ENCODE results near the gene SEC62.

The SEC62 gene

DNA sequence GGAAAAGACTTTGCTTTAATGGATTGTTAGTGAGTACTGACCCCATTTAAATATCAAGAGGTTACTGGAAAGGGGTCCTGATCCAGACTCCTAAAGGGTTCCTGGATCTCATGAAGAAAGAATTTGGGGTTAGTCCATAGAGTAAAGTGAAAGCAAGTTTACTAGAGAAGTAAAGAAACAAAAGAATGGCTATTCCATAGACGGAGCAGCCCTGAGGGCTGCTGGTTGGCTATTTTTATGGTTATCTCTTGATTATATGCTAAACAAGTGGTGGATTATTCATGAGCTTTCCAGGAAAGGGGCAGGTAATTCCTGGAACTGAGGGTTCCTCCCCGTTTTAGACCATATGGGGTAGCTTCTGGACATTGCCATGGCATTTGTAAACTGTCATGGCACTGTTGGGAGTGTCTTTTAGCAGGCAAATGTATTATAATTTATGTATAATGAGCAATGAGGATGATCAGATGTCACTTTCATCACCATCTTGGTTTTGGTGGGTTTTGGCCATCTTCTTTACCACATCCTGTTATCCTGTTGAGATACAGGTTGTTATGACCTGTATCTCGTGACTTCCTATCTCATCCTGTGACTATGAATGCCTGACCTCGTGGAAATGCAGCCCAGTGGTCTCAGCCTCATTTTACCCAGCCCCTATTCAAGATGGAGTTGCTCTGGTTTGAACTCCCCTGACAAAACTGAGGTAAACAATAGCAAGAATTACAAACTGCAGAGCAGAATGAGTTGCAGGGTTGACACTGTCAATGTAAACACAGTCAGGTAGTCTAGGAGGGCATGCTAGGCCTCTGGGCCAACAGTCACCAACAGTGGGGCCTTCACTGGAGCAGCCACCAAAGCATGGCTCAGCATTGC lies 60.9 kb downstream of the SEC62 start:
- Histone ChIP-seq H3K4me3 (IDR thresholded peaks at IDR 0.05; ENCODE audit: insufficient read depth, low read depth, low read length) (no peak overlapping the region), H3K27me3 (ENCODE audit: insufficient read depth, low read depth) (no peaks in the 10 kb centered on the region), H4K20me1 (ENCODE audit: insufficient read depth) (no peaks in the 10 kb centered on the region), H3K36me3 (ENCODE audit: insufficient read depth) (no peaks in the 10 kb centered on the region), H2AFZ (ENCODE audit: low read depth) (no peak overlapping the region), H3K9ac (no peak overlapping the region), H3K27ac (no peak overlapping the region), H3K4me2 (no peak overlapping the region), H3K79me2 (ENCODE audit: insufficient read depth, low read depth) (no peaks in the 10 kb centered on the region), H3K4me1 (ENCODE audit: low read depth, poor library complexity, severe bottlenecking) (no peaks in the 10 kb centered on the region)
- TF ChIP-seq, protein P1, sequence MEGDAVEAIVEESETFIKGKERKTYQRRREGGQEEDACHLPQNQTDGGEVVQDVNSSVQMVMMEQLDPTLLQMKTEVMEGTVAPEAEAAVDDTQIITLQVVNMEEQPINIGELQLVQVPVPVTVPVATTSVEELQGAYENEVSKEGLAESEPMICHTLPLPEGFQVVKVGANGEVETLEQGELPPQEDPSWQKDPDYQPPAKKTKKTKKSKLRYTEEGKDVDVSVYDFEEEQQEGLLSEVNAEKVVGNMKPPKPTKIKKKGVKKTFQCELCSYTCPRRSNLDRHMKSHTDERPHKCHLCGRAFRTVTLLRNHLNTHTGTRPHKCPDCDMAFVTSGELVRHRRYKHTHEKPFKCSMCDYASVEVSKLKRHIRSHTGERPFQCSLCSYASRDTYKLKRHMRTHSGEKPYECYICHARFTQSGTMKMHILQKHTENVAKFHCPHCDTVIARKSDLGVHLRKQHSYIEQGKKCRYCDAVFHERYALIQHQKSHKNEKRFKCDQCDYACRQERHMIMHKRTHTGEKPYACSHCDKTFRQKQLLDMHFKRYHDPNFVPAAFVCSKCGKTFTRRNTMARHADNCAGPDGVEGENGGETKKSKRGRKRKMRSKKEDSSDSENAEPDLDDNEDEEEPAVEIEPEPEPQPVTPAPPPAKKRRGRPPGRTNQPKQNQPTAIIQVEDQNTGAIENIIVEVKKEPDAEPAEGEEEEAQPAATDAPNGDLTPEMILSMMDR (conservative IDR thresholded peaks at IDR 0.05; ENCODE audit: low read depth, low read length): no peak

DNA sequence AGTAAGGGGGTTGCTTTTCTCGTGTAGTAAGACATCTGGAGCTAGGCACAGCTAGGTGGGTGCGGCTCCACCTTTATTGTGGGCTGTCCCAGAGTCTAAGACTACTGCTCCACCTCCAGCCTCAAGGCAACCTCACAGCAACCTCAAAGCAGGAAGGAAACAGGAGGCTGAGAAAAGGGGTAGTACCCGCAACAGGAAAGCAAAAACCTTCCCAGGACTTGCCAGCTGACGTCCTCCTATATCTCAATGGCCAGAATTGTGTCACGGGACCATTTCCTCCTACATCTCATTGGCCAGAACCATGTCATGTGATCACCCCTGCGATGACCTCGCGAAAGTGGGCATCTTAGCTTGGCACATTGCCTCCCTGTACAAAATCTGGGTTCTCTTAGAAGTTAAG lies 66.9 kb downstream of the SEC62 start:
- Histone ChIP-seq H3K27ac (no peak overlapping the region), H3K4me2 (no peak overlapping the region), H3K4me1 (ENCODE audit: low read depth, poor library complexity, severe bottlenecking) (peaks cover 4% of the 10 kb centered on the region), H3K36me3 (ENCODE audit: insufficient read depth) (no peaks in the 10 kb centered on the region), H2AFZ (ENCODE audit: low read depth) (no peak overlapping the region), H4K20me1 (ENCODE audit: insufficient read depth) (no peaks in the 10 kb centered on the region), H3K9ac (no peak overlapping the region), H3K27me3 (ENCODE audit: insufficient read depth, low read depth) (no peaks in the 10 kb centered on the region), H3K4me3 (IDR thresholded peaks at IDR 0.05; ENCODE audit: insufficient read depth, low read depth, low read length) (no peak overlapping the region), H3K79me2 (ENCODE audit: insufficient read depth, low read depth) (no peaks in the 10 kb centered on the region)
- TF ChIP-seq, protein P1 (conservative IDR thresholded peaks at IDR 0.05; ENCODE audit: low read depth, low read length): no peak

DNA sequence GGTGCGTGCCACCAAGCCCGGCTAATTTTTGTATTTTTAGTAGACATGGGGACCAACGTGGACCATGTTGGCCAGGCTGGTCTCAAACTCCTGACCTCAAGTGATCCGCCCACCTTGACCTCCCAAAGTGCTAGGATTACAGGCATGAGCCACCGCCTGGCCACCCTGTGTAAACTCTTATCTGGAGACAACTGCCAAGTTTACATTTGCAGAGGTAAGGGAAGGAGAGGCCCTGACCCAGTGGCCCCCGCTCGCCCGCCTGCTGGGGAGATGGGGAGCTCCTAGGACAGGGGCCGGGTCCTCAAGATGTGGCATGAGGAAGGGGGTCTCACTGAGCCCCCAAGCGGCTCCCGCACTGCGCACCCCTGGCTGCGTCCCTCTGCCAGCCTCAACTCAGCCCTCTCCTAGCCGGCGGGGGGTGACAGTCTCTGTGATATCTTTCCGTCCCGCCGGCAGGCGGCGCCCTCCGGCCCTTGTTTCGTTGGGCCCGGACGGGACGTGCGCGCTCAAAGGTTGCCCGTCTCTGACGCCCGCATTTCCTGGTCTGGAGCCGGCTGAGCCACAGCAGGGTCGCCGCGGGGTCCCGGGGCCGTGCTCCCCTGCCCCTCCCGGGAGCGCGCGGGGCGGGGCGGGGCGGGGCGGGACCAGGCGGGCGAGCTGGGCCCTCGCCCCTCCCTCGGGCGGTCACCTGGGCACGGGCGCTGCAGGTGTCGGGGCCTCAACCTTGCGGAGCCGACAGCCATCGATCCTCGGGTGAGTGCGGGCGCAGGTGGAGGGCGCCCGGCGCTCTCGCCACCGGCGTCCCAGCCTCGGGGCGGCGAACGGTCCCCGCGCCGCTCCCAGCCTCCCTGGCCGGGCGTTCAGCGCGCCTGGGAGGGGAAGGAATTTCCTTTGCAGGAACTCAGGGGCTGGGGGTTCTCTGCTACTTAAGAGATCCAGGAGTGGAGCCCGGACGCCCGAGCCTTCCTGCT lies 71.1 kb downstream of the SEC62 start, which contains the start of gene GPR160:
Gene GPR160, plus strand, starts transcription at position 533 of the 971 bp plus-strand sequence. CDS start 45,978 bp downstream, outside the sequence.
- Histone ChIP-seq H2AFZ (ENCODE audit: low read depth) (peak within 1 kb of the TSS; percentile 71), H3K79me2 (ENCODE audit: insufficient read depth, low read depth) (no peaks in the 10 kb centered on the region), H3K4me3 (IDR thresholded peaks at IDR 0.05; ENCODE audit: insufficient read depth, low read depth, low read length) (peak within 1 kb of the TSS; percentile 78), H3K4me1 (ENCODE audit: low read depth, poor library complexity, severe bottlenecking) (peaks cover 4% of the 10 kb centered on the region), H4K20me1 (ENCODE audit: insufficient read depth) (no peaks in the 10 kb centered on the region), H3K27me3 (ENCODE audit: insufficient read depth, low read depth) (no peaks in the 10 kb centered on the region), H3K4me2 (peak within 1 kb of the TSS; percentile 72), H3K9ac (peak within 1 kb of the TSS; percentile 62; the same call in 1 of the 2 replicates), H3K36me3 (ENCODE audit: insufficient read depth) (no peaks in the 10 kb centered on the region), H3K27ac (no peak within 1 kb of the TSS; the same call in 1 of the 2 replicates)
- TF ChIP-seq, protein P1 (conservative IDR thresholded peaks at IDR 0.05; ENCODE audit: low read depth, low read length): peak; percentile 84

DNA sequence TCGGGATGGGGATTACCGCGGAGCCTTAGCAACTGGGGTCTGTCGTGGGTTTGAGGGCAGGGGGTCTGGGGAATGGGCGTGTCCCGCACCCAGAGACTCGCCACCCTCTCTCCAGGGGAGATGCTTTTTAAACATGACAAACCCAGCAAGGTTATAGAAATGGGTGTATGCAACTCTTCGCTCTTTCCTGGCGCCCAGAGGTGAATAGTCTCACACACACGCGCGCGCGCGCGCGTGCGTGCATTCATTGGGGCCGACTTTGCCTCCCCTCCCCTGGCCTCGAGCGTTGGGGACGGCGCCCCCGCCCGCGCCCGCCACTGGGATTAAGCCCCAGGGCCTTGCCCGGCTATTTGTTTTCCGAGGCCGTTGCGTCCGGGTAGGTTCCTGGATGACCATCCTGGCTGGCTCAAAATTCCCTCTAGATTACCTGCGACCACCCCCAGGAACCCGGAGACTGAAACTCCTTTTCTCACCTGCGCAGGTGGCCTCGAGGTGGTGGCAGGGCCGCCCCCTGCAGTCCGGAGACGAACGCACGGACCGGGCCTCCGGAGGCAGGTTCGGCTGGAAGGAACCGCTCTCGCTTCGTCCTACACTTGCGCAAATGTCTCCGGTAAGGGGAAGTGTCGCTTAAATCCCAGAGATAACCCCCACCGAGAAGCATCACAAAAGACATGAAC lies 72.0 kb downstream of the SEC62 start:
- peak overlapping the region; percentile 62; the same call in 1 of the 2 replicates for H3K9ac ChIP-seq
- peaks cover 4% of the 10 kb centered on the region for H3K4me1 ChIP-seq (ENCODE audit: low read depth, poor library complexity, severe bottlenecking)
- H3K4me3 ChIP-seq (IDR thresholded peaks at IDR 0.05; ENCODE audit: insufficient read depth, low read depth, low read length): peak overlapping the region; percentile 78
- H3K36me3 ChIP-seq (ENCODE audit: insufficient read depth): no peaks in the 10 kb centered on the region
- no peaks in the 10 kb centered on the region for H3K27me3 ChIP-seq (ENCODE audit: insufficient read depth, low read depth)
- no peak overlapping the region; the same call in 1 of the 2 replicates for H3K27ac ChIP-seq
- H4K20me1 ChIP-seq (ENCODE audit: insufficient read depth): no peaks in the 10 kb centered on the region
- TF ChIP-seq, protein P1 (conservative IDR thresholded peaks at IDR 0.05; ENCODE audit: low read depth, low read length): no peak
- no peaks in the 10 kb centered on the region for H3K79me2 ChIP-seq (ENCODE audit: insufficient read depth, low read depth)
- H3K4me2 ChIP-seq: peak overlapping the region; percentile 72; the same call in 1 of the 2 replicates
- peak overlapping the region; percentile 71 for H2AFZ ChIP-seq (ENCODE audit: low read depth)
